T-helper 22 cell (primary cell): ENCODE measurements around the gene GAGE13.
"Not testable (repeated sequence)": the region's sequence is repeated elsewhere in the genome, so short reads cannot be mapped to it uniquely, and the experiment has no call there.

ENCODE experiments used
- DNase-seq: peaks from one replicate; pipeline ENCODE4 v3.0.0-alpha.2; 2020; ENCODE audit warnings: low read depth

GAGE13 gene, protein sequence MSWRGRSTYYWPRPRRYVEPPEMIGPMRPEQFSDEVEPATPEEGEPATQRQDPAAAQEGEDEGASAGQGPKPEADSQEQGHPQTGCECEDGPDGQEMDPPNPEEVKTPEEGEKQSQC

GRCh38 chrX:49331282-49331681, at the start of gene GAGE13:
Gene GAGE13, plus strand, starts transcription at chrX:49331582. Its CDS starts 1,156 bp downstream, at chrX:49332738.
- DNase-seq, result not testable (repeated sequence)

DNA sequence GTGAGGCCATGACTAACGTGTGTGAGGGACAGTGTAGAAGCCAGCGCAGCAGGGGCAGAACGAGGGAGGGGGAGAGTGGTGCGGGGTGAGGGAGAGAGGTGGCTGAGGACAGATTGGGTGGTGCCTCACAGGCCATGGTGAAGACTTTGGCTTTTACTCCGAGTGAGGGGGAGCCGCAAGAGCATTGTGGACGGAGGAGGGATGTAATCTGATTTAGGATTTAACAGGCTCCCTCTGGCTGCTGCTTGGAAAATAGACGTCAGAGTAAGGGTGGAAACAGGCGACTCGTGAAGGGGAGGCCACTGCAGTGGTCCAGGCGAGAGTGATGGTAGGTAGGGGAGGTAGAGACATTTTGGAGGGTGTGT, 48.8 kb upstream of the GAGE13 start:
- no peak for DNase-seq

DNA sequence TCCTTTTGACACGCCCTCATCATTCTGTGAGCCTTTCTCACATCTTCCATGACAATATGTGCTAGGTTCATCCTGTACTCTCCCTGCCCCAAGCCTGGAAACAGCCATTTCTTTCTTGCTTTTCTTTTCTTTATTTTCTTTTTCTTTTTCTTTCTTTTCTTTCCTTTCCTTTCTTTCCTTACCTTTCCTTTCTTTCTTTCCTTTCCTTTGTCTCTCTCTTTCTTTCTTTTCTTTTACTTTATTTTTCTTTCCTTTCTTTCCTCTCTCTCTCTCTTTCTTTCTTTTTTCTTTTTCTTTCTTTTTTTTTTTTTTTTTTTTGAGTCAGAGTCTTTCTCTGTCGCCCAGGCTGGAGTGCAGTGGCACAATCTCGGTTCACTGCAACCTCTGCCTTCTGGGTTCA, 47.2 kb upstream of the GAGE13 start:
- DNase-seq, result no peak

DNA sequence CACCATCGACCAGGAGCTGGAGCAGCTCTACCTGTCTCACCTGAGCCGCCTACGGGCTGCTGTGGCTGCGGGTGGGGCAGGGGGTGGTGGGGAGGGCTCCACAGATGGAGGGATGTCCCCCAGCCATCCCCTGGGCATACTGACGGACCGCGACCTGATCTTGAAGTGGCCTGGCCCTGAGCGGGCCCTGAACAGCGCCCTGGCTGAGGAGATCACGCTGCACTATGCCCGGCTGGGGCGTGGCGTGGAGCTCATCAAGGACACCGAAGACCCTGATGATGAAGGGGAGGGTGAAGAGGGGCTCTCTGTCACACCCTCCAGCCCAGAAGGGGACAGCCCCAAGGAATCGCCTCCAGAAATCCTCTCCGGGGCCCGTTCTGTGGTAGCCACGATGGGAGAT, 45.2 kb upstream of the GAGE13 start:
- no peak for DNase-seq

- DNase-seq, result no peak
Measured at GRCh38 chrX:49286581-49286980, 44.8 kb upstream of the GAGE13 start.

DNA sequence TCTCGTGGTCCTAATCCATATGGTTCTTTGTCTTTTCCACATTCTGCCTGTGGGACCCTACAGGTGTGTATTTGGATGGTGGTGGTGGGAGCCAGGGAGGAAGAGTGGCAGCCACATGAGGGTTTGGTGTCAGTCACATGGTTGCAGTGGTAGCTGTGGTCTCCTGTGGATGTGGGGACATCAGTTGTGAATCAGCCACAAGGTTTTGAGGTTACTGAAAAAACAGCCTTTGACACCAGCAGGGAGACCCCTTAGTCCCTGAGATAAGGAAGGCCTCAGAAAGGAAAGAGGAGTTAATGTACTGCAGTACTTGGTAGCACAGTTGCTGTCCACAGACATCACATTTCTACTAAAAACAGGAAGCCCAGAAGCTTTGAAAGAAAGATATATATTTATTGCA, 43.7 kb upstream of the GAGE13 start:
- no peak for DNase-seq

DNA sequence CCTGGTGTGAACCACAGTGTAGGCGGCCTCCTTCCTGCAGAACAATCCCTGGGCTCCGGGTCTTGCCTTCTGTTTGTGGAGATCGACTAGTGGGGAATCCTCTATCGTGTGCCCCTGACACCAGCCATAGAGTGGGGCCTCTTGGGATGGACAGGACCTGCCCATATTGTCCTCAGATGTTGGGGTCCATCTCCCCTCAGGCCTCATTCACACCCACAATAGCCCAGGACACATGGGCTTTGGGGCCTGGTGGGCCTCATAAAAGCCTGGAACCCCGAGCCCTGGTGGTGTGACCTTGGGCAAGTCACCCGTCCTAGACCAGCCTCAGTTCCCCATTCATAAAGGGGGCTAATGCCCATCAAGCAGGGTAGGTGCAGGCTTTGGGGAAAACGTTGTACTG, 41.2 kb upstream of the GAGE13 start:
- no peak for DNase-seq

- DNase-seq, result no peak
Measured at GRCh38 chrX:49291615-49292337, 39.6 kb upstream of the GAGE13 start.

GRCh38 chrX:49292400-49293362, 38.7 kb upstream of the GAGE13 start:
- DNase-seq, result no peak

DNA sequence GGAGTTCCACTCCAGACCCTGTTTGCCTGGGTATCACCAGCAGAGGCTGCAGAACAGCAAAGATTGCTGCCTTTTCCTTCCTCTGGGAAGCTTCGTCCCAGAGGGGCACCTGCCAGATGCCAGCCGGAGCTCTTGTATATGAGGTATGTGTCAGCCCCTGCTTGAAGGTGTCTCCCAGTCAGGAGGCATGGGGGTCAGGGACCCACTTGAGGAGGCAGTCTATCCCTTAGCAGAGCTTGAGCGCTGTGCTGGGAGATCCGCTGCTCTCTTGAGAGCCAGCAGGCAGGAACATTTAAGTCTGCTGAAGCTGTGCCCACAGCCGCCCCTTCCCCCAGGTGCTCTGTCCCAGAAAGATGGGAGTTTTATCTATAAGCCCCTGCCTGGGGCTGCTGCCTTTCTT, 32.1 kb upstream of the GAGE13 start:
- DNase-seq, result not testable (repeated sequence)

DNA sequence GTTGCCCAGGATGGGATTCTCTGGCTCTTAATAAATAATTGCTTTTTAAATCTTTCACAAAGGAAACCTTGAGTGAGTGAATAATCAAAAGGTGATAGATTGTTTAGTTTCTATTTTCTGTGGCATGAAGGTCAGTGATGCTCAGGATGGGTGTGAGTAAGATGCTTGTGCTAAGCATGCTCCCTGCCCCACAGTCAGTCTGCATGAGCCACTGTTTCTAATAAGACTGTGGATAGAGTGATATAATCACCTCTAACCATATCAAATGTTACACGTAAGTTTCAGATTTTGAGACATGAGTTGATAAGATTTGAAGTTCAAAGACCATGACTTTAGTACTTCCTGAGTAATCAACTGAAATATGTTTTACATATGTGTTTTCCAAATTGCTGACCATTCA, 30.7 kb upstream of the GAGE13 start:
- no peak for DNase-seq

GRCh38 chrX:49303346-49303745, 28.0 kb upstream of the GAGE13 start, which contains the start of gene GAGE10:
Gene GAGE10, plus strand, starts transcription at chrX:49303646. Its CDS starts 1,214 bp downstream, at chrX:49304860.
- no peak for DNase-seq

- DNase-seq, result not testable (repeated sequence)
Measured at GRCh38 chrX:49307775-49308174, 23.6 kb upstream of the GAGE13 start.

- DNase-seq, result no peak
Measured at GRCh38 chrX:49308604-49309269, 22.6 kb upstream of the GAGE13 start.

DNA sequence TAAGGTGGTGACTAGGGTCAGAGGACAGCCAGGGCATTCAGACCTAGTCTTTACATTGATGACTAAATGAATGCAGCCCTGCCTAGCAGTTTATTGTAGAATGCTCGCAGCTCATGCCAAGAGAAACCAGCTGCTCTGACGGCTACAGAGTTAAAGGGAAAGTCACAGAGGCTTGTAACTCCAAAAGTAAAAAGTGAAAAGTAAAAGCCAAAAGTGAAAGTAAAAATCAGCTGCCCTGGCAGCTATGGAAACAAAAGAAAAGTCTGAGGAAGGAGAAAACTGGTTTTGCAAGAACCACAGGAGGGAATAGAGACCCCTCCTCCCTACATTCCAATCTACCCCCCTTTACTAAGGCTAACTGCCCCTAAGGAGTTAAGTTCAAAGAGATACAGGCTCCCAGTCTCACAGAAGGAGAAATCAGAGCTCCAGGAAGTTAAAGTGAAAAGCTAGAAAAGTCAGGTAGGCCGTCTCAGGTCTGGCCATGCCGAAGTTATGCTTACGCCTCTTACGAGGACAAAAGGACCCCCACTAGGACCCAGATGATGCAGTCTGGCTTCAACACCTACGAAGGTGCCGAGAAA, 21.9 kb upstream of the GAGE13 start:
- no peak for DNase-seq

GRCh38 chrX:49310371-49310770, 21.0 kb upstream of the GAGE13 start:
- DNase-seq, result no peak

- no peak for DNase-seq
Measured at GRCh38 chrX:49312176-49312575, 19.2 kb upstream of the GAGE13 start.

GRCh38 chrX:49316085-49316484, 15.3 kb upstream of the GAGE13 start:
- DNase-seq, result no peak

GRCh38 chrX:49321737-49322136, 9.6 kb upstream of the GAGE13 start, which contains the start of gene GAGE12J:
Gene GAGE12J, plus strand, starts transcription at chrX:49322037. Its CDS starts 1,157 bp downstream, at chrX:49323194.
- DNase-seq, result not testable (repeated sequence)

DNA sequence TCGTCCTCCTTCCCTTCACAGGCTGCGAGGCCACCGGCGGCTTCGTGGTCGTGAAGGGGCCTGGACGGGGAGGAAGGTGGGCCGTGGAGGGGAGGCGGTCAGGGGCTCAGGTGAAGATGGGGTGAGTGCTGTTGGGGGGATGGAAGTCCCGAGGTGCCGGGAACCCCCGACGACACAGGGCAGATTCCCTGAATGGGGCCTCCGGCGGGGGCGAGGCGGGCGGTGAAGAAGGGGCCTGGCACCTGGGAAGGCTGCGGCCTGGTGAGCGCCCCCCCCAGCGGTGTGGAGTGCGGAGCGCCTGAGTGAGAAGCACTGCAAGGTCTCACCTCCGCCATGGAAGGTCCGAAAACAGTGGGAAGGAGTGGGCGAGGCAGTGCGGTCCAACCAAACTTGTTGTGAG, 9.1 kb upstream of the GAGE13 start:
- not testable (repeated sequence) for DNase-seq

DNA sequence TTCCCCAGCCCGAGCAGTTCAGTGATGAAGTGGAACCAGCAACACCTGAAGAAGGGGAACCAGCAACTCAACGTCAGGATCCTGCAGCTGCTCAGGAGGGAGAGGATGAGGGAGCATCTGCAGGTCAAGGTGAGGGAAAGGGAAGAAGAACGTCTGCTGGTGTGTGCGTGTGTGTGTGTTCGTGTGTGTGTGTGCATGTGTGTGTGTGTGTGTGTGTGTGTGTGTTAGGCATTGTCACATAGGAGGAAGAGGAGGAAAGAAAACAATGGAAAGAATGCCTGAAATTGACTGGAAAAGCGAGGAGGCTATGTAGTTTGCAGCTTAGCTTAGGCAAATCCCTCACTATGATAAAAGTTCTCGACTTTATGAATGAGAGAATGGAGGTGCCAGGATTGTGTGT, 7.6 kb upstream of the GAGE13 start:
- not testable (repeated sequence) for DNase-seq

GRCh38 chrX:49330421-49330820, 961 bp upstream of the GAGE13 start:
- DNase-seq, result not testable (repeated sequence)
